ENCODE results near the gene KLRB1.

Gene KLRB1

DNA sequence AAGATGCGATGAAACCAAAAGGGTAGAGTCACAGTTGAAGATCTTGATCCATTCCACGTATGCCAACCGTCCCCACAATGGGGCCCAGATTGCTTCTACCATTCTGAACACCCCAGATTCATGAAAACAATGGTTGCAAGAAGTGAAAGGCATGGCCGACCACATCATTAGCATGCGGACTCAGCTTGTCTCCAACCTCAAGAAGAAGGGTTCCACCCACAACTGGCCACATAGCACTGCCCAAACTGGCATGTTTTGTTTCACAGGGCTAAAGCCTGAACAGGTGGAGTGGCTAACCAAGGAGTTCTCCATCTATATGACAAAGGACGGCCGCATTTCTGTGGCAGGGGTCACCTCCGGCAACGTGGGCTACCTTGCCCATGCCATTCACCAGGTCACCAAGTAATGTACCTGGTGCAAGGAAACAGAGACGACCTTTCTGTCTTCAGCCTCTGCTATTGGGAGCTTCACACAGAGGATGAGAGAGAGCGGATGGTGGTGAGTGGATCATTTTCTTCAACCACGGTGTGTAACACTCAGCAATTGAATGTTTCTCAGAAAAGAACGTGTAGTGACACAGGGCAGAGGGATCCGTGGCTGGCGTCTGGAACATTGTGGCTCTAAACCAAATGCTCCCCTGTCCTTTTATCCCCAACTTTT, 35.0 kb upstream of the KLRB1 start:
- no peaks in the 10 kb centered on the region for H3K9me2 ChIP-seq (ENCODE audit: low read depth, low read length)
- H3K36me3 ChIP-seq (ENCODE audit: insufficient read depth, low read length), result peaks cover 1% of the 10 kb centered on the region; the same call in 1 of the 2 replicates
- peaks cover 5% of the 10 kb centered on the region; the same call in 1 of the 2 replicates for H3F3A ChIP-seq (ENCODE audit: insufficient read depth, low read length)
- no peaks in the 10 kb centered on the region for H3K27me3 ChIP-seq (ENCODE audit: insufficient read depth, low read length)
- H3K9me3 ChIP-seq (ENCODE audit: low read length), result peaks cover 6% of the 10 kb centered on the region; the same call in 1 of the 2 replicates
- TF ChIP-seq EZH2 (IDR thresholded peaks at IDR 0.05; ENCODE audit: borderline replicate concordance, low read length) (no peak), CTCF (IDR thresholded peaks at IDR 0.05; ENCODE audit: low read length) (no peak)
- no peak overlapping the region for H2AFZ ChIP-seq (ENCODE audit: low read length)
- H4K20me1 ChIP-seq (ENCODE audit: insufficient read depth, low read length), result no peaks in the 10 kb centered on the region
- H3K4me2 ChIP-seq (ENCODE audit: low read length), result no peak overlapping the region
- H3K9ac ChIP-seq (ENCODE audit: low read length), result no peak overlapping the region
- no peak overlapping the region for H3K4me3 ChIP-seq (ENCODE audit: low read depth, low read length, poor library complexity, severe bottlenecking)
- no peak overlapping the region for H3K27ac ChIP-seq (ENCODE audit: low read depth, low read length, poor library complexity, severe bottlenecking)
- H3K4me1 ChIP-seq (ENCODE audit: insufficient read depth, low read length, severe bottlenecking), result peaks cover 11% of the 10 kb centered on the region
- H3K79me2 ChIP-seq (ENCODE audit: insufficient read depth, low read length), result no peaks in the 10 kb centered on the region

GRCh38 chr12:9640024-9640423, 32.3 kb upstream of the KLRB1 start:
- no peaks in the 10 kb centered on the region for H4K20me1 ChIP-seq (ENCODE audit: insufficient read depth, low read length)

GRCh38 chr12:9636851-9637206, 29.1 kb upstream of the KLRB1 start:
- no peak overlapping the region for H2AFZ ChIP-seq (ENCODE audit: low read length)
- H3K9me3 ChIP-seq (ENCODE audit: low read length), result peaks cover 4% of the 10 kb centered on the region; the same call in 1 of the 2 replicates
- no peaks in the 10 kb centered on the region for H3K9me2 ChIP-seq (ENCODE audit: low read depth, low read length)
- no peaks in the 10 kb centered on the region for H3K79me2 ChIP-seq (ENCODE audit: insufficient read depth, low read length)
- H3F3A ChIP-seq (ENCODE audit: insufficient read depth, low read length), result no peaks in the 10 kb centered on the region
- H3K4me3 ChIP-seq (ENCODE audit: low read depth, low read length, poor library complexity, severe bottlenecking), result no peak overlapping the region
- H3K27me3 ChIP-seq (ENCODE audit: insufficient read depth, low read length), result no peaks in the 10 kb centered on the region
- no peaks in the 10 kb centered on the region for H4K20me1 ChIP-seq (ENCODE audit: insufficient read depth, low read length)
- H3K4me1 ChIP-seq (ENCODE audit: insufficient read depth, low read length, severe bottlenecking), result peaks cover 20% of the 10 kb centered on the region
- TF ChIP-seq EZH2 (IDR thresholded peaks at IDR 0.05; ENCODE audit: borderline replicate concordance, low read length) (no peak), CTCF (IDR thresholded peaks at IDR 0.05; ENCODE audit: low read length) (no peak)
- peaks cover 11% of the 10 kb centered on the region; the same call in 1 of the 2 replicates for H3K36me3 ChIP-seq (ENCODE audit: insufficient read depth, low read length)
- H3K9ac ChIP-seq (ENCODE audit: low read length), result no peak overlapping the region
- H3K27ac ChIP-seq (ENCODE audit: low read depth, low read length, poor library complexity, severe bottlenecking), result no peak overlapping the region
- no peak overlapping the region for H3K4me2 ChIP-seq (ENCODE audit: low read length)

More at GRCh38 chr12:9640024-9640423, 32.3 kb upstream of the KLRB1 start:
- no peaks in the 10 kb centered on the region for H3F3A ChIP-seq (ENCODE audit: insufficient read depth, low read length)
- H3K27ac ChIP-seq (ENCODE audit: low read depth, low read length, poor library complexity, severe bottlenecking), result no peak overlapping the region
- peaks cover 11% of the 10 kb centered on the region; the same call in 1 of the 2 replicates for H3K36me3 ChIP-seq (ENCODE audit: insufficient read depth, low read length)
- H3K4me3 ChIP-seq (ENCODE audit: low read depth, low read length, poor library complexity, severe bottlenecking), result no peak overlapping the region
- H3K4me1 ChIP-seq (ENCODE audit: insufficient read depth, low read length, severe bottlenecking), result peaks cover 12% of the 10 kb centered on the region
- no peak overlapping the region for H2AFZ ChIP-seq (ENCODE audit: low read length)
- no peak overlapping the region for H3K9ac ChIP-seq (ENCODE audit: low read length)
- H3K79me2 ChIP-seq (ENCODE audit: insufficient read depth, low read length), result no peaks in the 10 kb centered on the region
- no peak overlapping the region for H3K4me2 ChIP-seq (ENCODE audit: low read length)
- H3K27me3 ChIP-seq (ENCODE audit: insufficient read depth, low read length), result no peaks in the 10 kb centered on the region
- TF ChIP-seq CTCF (IDR thresholded peaks at IDR 0.05; ENCODE audit: low read length) (no peak), EZH2 (IDR thresholded peaks at IDR 0.05; ENCODE audit: borderline replicate concordance, low read length) (no peak)
- no peaks in the 10 kb centered on the region for H3K9me2 ChIP-seq (ENCODE audit: low read depth, low read length)
- H3K9me3 ChIP-seq (ENCODE audit: low read length), result peaks cover 6% of the 10 kb centered on the region; the same call in 1 of the 2 replicates
